ENCODE data around the gene FAM156A. TPM values are rescaled to one million over a fixed set of nuclear protein-coding genes. Genes with fewer than 3 reads are reported as not detected.
"Not testable (repeated sequence)": the region's sequence is repeated elsewhere in the genome, so short reads cannot be mapped to it uniquely, and the experiment has no call there.

FAM156A gene
- total RNA-seq, 4 donors from 2014 or later: 14.9 to 89.4 (median 32.9) TPM

GRCh38 chrX:52990848-52991247, 32.5 kb upstream of the FAM156A start:
- Histone ChIP-seq H3K27ac (no peak overlapping the region), H3K4me3 (no peak overlapping the region), H3K9me3 (no peaks in the 10 kb centered on the region), H3K4me1 (peaks cover 0 to 29% (median 10%) of the 10 kb centered on the region in 4 donors), H3K36me3 (no peaks in the 10 kb centered on the region), H3K27me3 (peaks cover 0 to 10% of the 10 kb centered on the region in 2 donors)
- TF ChIP-seq POLR2A (IDR thresholded peaks at IDR 0.05) (no peak), EP300 (IDR thresholded peaks at IDR 0.05) (no peak), CTCF (IDR thresholded peaks at IDR 0.05) (no peak)
- no peak for DNase-seq (ENCODE audit: low spot score in 2 of 2)
- 84 to 85% methylated on average over 5 of the region's 5 CpGs for WGBS, 2 donors

- Histone ChIP-seq H3K27ac (peak overlapping the region in 2 of 4 donors; percentile 14 to 64), H3K4me1 (peaks cover 0 to 28% (median 10%) of the 10 kb centered on the region in 4 donors), H3K27me3 (peaks cover 0 to 13% of the 10 kb centered on the region in 2 donors)
- WGBS, 2 donors: 6 to 33% methylated on average over 4 to 7 of the region's 7 CpGs
- peak; percentile 23 to 59 for DNase-seq (ENCODE audit: low spot score in 2 of 2)
- not testable (repeated sequence) for H3K36me3 ChIP-seq, H3K4me3 ChIP-seq, H3K9me3 ChIP-seq
- TF ChIP-seq CTCF (IDR thresholded peaks at IDR 0.05): peak; percentile 36 to 59 (median 54)
Observed at GRCh38 chrX:52990011-52990631, 31.8 kb upstream of the FAM156A start.

GRCh38 chrX:52988985-52989917, 30.9 kb upstream of the FAM156A start:
- no peak overlapping the region for H3K4me3 ChIP-seq
- H3K27me3 ChIP-seq: peaks cover 0 to 19% of the 10 kb centered on the region in 2 donors
- TF ChIP-seq POLR2A (IDR thresholded peaks at IDR 0.05) (no peak), CTCF (IDR thresholded peaks at IDR 0.05) (no peak), EP300 (IDR thresholded peaks at IDR 0.05) (no peak)
- H3K36me3 ChIP-seq: no peaks in the 10 kb centered on the region
- peaks cover 0 to 25% (median 10%) of the 10 kb centered on the region in 4 donors for H3K4me1 ChIP-seq
- H3K27ac ChIP-seq: peak overlapping the region in 1 of 4 donors; percentile 64
- DNase-seq (ENCODE audit: low spot score in 2 of 2): no peak
- H3K9me3 ChIP-seq: no peaks in the 10 kb centered on the region
- WGBS, 2 donors: 69 to 85% methylated on average over 9 to 14 of the region's 14 CpGs

DNA sequence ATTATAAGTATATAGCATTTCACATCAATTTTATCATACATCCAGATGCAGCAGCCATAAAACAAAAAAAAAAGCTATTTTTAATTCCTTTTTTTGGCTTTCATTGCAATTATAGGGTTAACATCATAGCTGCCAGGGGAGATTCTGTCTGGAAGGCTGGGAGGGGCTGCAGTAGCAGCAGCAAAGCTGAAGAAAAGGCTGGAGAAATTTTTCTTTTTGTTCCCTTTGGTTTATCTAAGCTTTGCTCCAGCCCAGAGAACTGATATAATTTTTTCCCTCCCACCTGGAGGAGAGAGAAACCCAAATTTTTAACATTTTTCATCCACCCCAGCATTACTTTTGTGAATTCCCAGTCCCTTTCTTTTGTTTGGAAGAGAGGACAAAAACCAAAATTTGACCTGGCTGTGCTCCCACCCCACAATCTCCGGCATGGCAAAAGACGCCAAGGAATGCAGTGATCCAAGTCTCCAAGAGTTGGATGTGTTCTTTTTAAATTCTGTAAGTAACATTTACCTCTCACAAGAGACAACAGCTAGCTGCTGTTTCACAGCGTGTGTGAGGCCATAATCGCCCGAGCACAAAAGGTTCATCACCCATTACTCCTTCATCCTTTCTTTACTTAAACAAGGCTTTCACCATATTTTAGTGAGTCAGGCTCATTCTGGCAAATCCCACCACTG, 25.1 kb upstream of the FAM156A start:
- DNase-seq (ENCODE audit: low spot score in 2 of 2): no peak
- peak overlapping the region in 3 of 4 donors; percentile 26 to 75 (median 62) for H3K27ac ChIP-seq
- peaks cover 0 to 42% (median 4%) of the 10 kb centered on the region in 4 donors for H3K4me1 ChIP-seq
- peak overlapping the region in 2 of 4 donors; percentile 7 to 23 for H3K4me3 ChIP-seq
- peaks cover 0 to 40% of the 10 kb centered on the region in 2 donors for H3K27me3 ChIP-seq
- H3K36me3 ChIP-seq: no peaks in the 10 kb centered on the region
- TF ChIP-seq POLR2A (IDR thresholded peaks at IDR 0.05): no peak
- TF ChIP-seq EP300 (IDR thresholded peaks at IDR 0.05): no peak
- no peak for TF ChIP-seq CTCF (IDR thresholded peaks at IDR 0.05)
- H3K9me3 ChIP-seq: no peaks in the 10 kb centered on the region
- WGBS, 2 donors: 15 to 42% methylated on average over 5 of the region's 5 CpGs

Data from tibial nerve (tissue), 4 donors.